K562 (cell line): Measurements from ENCODE around the gene SHB. TPM values are rescaled to one million over a fixed set of nuclear protein-coding genes. Genes with fewer than 3 reads are reported as not detected.
A peak's percentile ranks its signal among the peaks of the same experiment; 100 is the strongest.

Experiments
- BCLAF1 ChIP-seq, 2 experiments: fragments of 450-650 bp in 1 of 2; IDR thresholded peaks; 2 replicates each; pipeline ENCODE4 v1.6.1; 2011 to 2017; ENCODE audit warnings: low read depth in 2 of 2, antibody characterized with exemption in 1 of 2, borderline replicate concordance in 1 of 2, low read length in 1 of 2, mild to moderate bottlenecking in 1 of 2, mixed read lengths in 1 of 2; ENCODE audit not compliant: control insufficient read depth in 1 of 2
- BDP1 ChIP-seq: IDR thresholded peaks from 3 replicates; pipeline ENCODE4 v1.6.1; 2011; ENCODE audit not compliant: insufficient read length, insufficient read depth
- BMI1 ChIP-seq: fragments of 150-350 bp; IDR thresholded peaks from 2 replicates; pipeline ENCODE4 v1.6.1; 2014; ENCODE audit warnings: low read length
- CHD1 ChIP-seq: fragments of 200-600 bp; sonication (generic); IDR thresholded peaks from one replicate; pipeline ENCODE4 v1.6.1; 2012; ENCODE audit warnings: mild to moderate bottlenecking, moderate library complexity, low read length, inconsistent platforms
- COPS2 ChIP-seq: fragments of 450-650 bp; conservative IDR thresholded peaks from 2 replicates; pipeline ENCODE4 v1.6.1; 2016; ENCODE audit warnings: mild to moderate bottlenecking, moderate library complexity
- FOXK2 ChIP-seq, 2 experiments: fragments of 450-650 bp; IDR thresholded peaks in 1 of 2; conservative IDR thresholded peaks in 1 of 2; 2 replicates each; pipeline ENCODE4 v1.6.1; 2016; ENCODE audit warnings: low read depth in 2 of 2, mild to moderate bottlenecking in 1 of 2
- GABPB1 ChIP-seq: sonication (generic); formaldehyde crosslinking; IDR thresholded peaks from 2 replicates; pipeline ENCODE4 v1.8.0; 2022; ENCODE audit warnings: mild to moderate bottlenecking, missing genetic modification reagents
- HDGF ChIP-seq: fragments of 450-650 bp; IDR thresholded peaks from 2 replicates; pipeline ENCODE4 v1.6.1; 2016
- JUN ChIP-seq, 2 experiments: sonication (generic) in 1 of 2; formaldehyde crosslinking in 1 of 2; IDR thresholded peaks; 2 replicates each; pipeline versions ENCODE4 v1.6.1 to v1.8.0; 2012 to 2022; ENCODE audit warnings: borderline replicate concordance in 2 of 2, mild to moderate bottlenecking in 2 of 2, improper control_type of control experiment in 1 of 2, low read depth in 1 of 2, low read length in 1 of 2, missing genetic modification reagents in 1 of 2
- JUND ChIP-seq, 2 experiments: IDR thresholded peaks; 2 replicates in 1 of 2; 3 replicates in 1 of 2; pipeline ENCODE4 v1.6.1; 2011; ENCODE audit warnings: borderline replicate concordance in 2 of 2, low read depth in 2 of 2, low read length in 2 of 2, improper control_type of control experiment in 1 of 2, missing biosample characterization in 1 of 2, missing genetic modification characterization in 1 of 2, missing genetic modification reagents in 1 of 2
- KLF16 ChIP-seq: IDR thresholded peaks from 2 replicates; pipeline ENCODE4 v1.6.1; 2016; ENCODE audit warnings: antibody characterized with exemption
- MAFG ChIP-seq: fragments of 450-650 bp; conservative IDR thresholded peaks from 2 replicates; pipeline ENCODE4 v1.6.1; 2016; ENCODE audit warnings: missing genetic modification characterization, missing compliant biosample characterization
- MBD2 ChIP-seq: sonication (generic); IDR thresholded peaks from 2 replicates; pipeline ENCODE4 v1.6.1; 2016; ENCODE audit warnings: low read depth, borderline replicate concordance
- MCM2 ChIP-seq: fragments of 450-650 bp; IDR thresholded peaks from 2 replicates; pipeline ENCODE4 v1.6.1; 2017; ENCODE audit warnings: low read depth, mild to moderate bottlenecking
- MYNN ChIP-seq, 2 experiments: sonication (generic); formaldehyde crosslinking in 1 of 2; IDR thresholded peaks; 2 replicates each; pipeline versions ENCODE4 v1.5.0 to v1.6.1; 2016 to 2020; ENCODE audit warnings: antibody characterized with exemption in 1 of 2, missing genetic modification reagents in 1 of 2
- NFIC ChIP-seq: fragments of 450-650 bp; IDR thresholded peaks from 2 replicates; pipeline ENCODE4 v1.6.1; 2017; ENCODE audit warnings: mild to moderate bottlenecking, inconsistent platforms
- RBM17 ChIP-seq: fragments of 200-400 bp; formaldehyde crosslinking; IDR thresholded peaks from 2 replicates; pipeline ENCODE4 v1.6.1; 2017; ENCODE audit warnings: low read depth, mild to moderate bottlenecking, low read length, borderline replicate concordance
- RHOXF2B ChIP-seq: fragments of 250-450 bp; sonication (Bioruptor Pico); conservative IDR thresholded peaks from 2 replicates; pipeline ENCODE4 v1.5.1; 2021
- SIN3A ChIP-seq, 2 experiments: fragments of 150-350 bp in 1 of 2; IDR thresholded peaks; 2 replicates each; pipeline ENCODE4 v1.6.1; 2011 to 2016; ENCODE audit warnings: borderline replicate concordance in 2 of 2, low read depth in 2 of 2, low read length in 2 of 2, mild to moderate bottlenecking in 2 of 2, moderate library complexity in 2 of 2; ENCODE audit not compliant: control insufficient read depth in 1 of 2
- YY1 ChIP-seq, 3 experiments: IDR thresholded peaks; 2 replicates each; pipeline ENCODE4 v1.6.1; 2011; ENCODE audit warnings: low read length in 2 of 3, mild to moderate bottlenecking in 2 of 3, moderate library complexity in 2 of 3, borderline replicate concordance in 1 of 3, control low read depth in 1 of 3, low read depth in 1 of 3; ENCODE audit not compliant: insufficient read depth in 3 of 3, insufficient replicate concordance in 2 of 3, control insufficient read depth in 1 of 3, insufficient read length in 1 of 3; ENCODE audit errors: extremely low read depth in 1 of 3
- ZNF24 ChIP-seq: fragments of 450-650 bp; IDR thresholded peaks from 2 replicates; pipeline ENCODE4 v1.6.1; 2016
- ZNF511 ChIP-seq: sonication (generic); formaldehyde crosslinking; IDR thresholded peaks from 2 replicates; pipeline ENCODE4 v1.8.0; 2022; ENCODE audit warnings: mild to moderate bottlenecking, missing genetic modification reagents
- ZSCAN29 ChIP-seq: fragments of 450-650 bp; IDR thresholded peaks from 2 replicates; pipeline ENCODE4 v1.6.1; 2017
- polyA plus RNA-seq, 8 experiments: library from polyadenylated mRNA; depleted of rRNA in 4 of 8; stranded (reverse) in 5 of 8; unstranded in 3 of 8; fragments of >200 nt; fragmentation: Nextera tagmentation in 2 of 8; fragmentation: Illumina TruSeq in 1 of 8; extraction: Ambion mirVana in 2 of 8; extraction: Trizol in 1 of 8; gene quantifications; 2 replicates each; pipeline versions ENCODE4 v1.2.1 to v1.2.3, GENCODE V29; 2011 to 2014; ENCODE audit warnings: inconsistent platforms in 1 of 8, missing spikeins in 1 of 8
- total RNA-seq, 7 experiments: library from RNA; depleted of rRNA in 6 of 7; stranded (reverse); fragments of >200 nt in 6 of 7; fragmentation: Illumina TruSeq in 2 of 7; extraction: Trizol in 2 of 7; gene quantifications; 2 replicates each; pipeline versions ENCODE4 v1.2.1 to v1.2.3, GENCODE V29; 2011 to 2021; ENCODE audit warnings: low replicate concordance in 1 of 7

SHB gene
- total and polyA plus RNA-seq, 9 of the 15 experiments (the other 6 are each of a cell fraction or from before 2014, with no cell fraction given), result 0.78 to 16.0 (median 5.3) TPM

- TF ChIP-seq ZSCAN29 (no peak), FOXK2 (conservative IDR thresholded peaks at IDR 0.05 in 1 of 2, IDR thresholded peaks at IDR 0.05 in 1 of 2; ENCODE audit: low read depth in 2 of 2) (peak; percentile 23 to 52; a peak in 1 of 4 replicates), JUND (IDR thresholded peaks at IDR 0.05; ENCODE audit: borderline replicate concordance, low read depth, low read length) (peak; percentile 71; the same call in 1 of the 2 replicates), JUND (tag; IDR thresholded peaks at IDR 0.05; ENCODE audit: borderline replicate concordance, low read depth, low read length) (peak; percentile 59; the same call in 1 of the 3 replicates), MAFG (no peak), MYNN (IDR thresholded peaks at IDR 0.05) (0 out of 2 replicates have a peak, but pooled peaks have one; percentile 43), MYNN (CRISPR knock-in tag; IDR thresholded peaks at IDR 0.05) (no peak), BDP1 (no peak), ZNF24 (peak; percentile 75; the same call in 1 of the 2 replicates), RHOXF2B (no peak), BMI1 (peak; percentile 54; the same call in 1 of the 2 replicates), BCLAF1 (IDR thresholded peaks at IDR 0.05; ENCODE audit: borderline replicate concordance in 1 of 2, control insufficient read depth in 1 of 2, low read depth in 2 of 2, low read length in 1 of 2) (no peak), YY1 (IDR thresholded peaks at IDR 0.05; ENCODE audit: borderline replicate concordance in 1 of 3, control insufficient read depth in 1 of 3, extremely low read depth in 1 of 3, insufficient read depth in 3 of 3, insufficient read length in 1 of 3, insufficient replicate concordance in 2 of 3, low read depth in 1 of 3, low read length in 2 of 3) (peak in 2 of 3 experiments; percentile 43 to 49), COPS2 (no peak), MCM2 (no peak), KLF16 (peak; percentile 75), GABPB1 (peak; percentile 61; the same call in 1 of the 2 replicates), CHD1 (no peak), ZNF511 (CRISPR knock-in tag) (0 out of 2 replicates have a peak, but pooled peaks have one; percentile 19), SIN3A (IDR thresholded peaks at IDR 0.05; ENCODE audit: borderline replicate concordance in 2 of 2, control insufficient read depth in 1 of 2, low read depth in 2 of 2, low read length in 2 of 2) (no peak), RBM17 (no peak), HDGF (peak; percentile 91), MBD2 (no peak), JUN (IDR thresholded peaks at IDR 0.05; ENCODE audit: borderline replicate concordance, low read depth, low read length) (peak; percentile 43; the same call in 1 of the 2 replicates), JUN (CRISPR knock-in tag; IDR thresholded peaks at IDR 0.05; ENCODE audit: borderline replicate concordance) (no peak), NFIC (peak; percentile 36; the same call in 1 of the 2 replicates)
Measured at GRCh38 chr9:37913480-37914153, 155.4 kb downstream of the SHB start (continued).
